T follicular helper cell (primary cell): ENCODE measurements around the gene PDE1A.
"Not testable (repeated sequence)": the region's sequence is repeated elsewhere in the genome, so short reads cannot be mapped to it uniquely, and the experiment has no call there.

Experiments used
- DNase-seq: peaks from one replicate; pipeline ENCODE4 v3.0.0-alpha.2; 2020; ENCODE audit warnings: low read depth

The PDE1A gene

GRCh38 chr2:182358601-182359000 lies 68.2 kb downstream of the PDE1A start:
- no peak for DNase-seq

GRCh38 chr2:182355815-182356214 lies 71.0 kb downstream of the PDE1A start:
- DNase-seq = no peak

- no peak for DNase-seq
Observed at GRCh38 chr2:182351427-182351826, 75.4 kb downstream of the PDE1A start.

- no peak for DNase-seq
Observed at GRCh38 chr2:182349268-182349667, 77.6 kb downstream of the PDE1A start.

- DNase-seq = no peak
Observed at GRCh38 chr2:182345384-182345783, 81.5 kb downstream of the PDE1A start.

GRCh38 chr2:182330451-182331305 lies 96.2 kb downstream of the PDE1A start:
- DNase-seq = no peak

- DNase-seq = no peak
Observed at GRCh38 chr2:182324665-182325064, 102.2 kb downstream of the PDE1A start.

- DNase-seq = no peak
Observed at GRCh38 chr2:182321096-182321495, 105.7 kb downstream of the PDE1A start.

GRCh38 chr2:182319556-182320505 lies 107.0 kb downstream of the PDE1A start:
- DNase-seq = no peak

- DNase-seq = no peak
Observed at GRCh38 chr2:182318466-182319220, 108.2 kb downstream of the PDE1A start.

- DNase-seq = no peak
Observed at GRCh38 chr2:182316950-182317349, 109.9 kb downstream of the PDE1A start.

GRCh38 chr2:182302972-182303371 lies 123.9 kb downstream of the PDE1A start:
- no peak for DNase-seq

GRCh38 chr2:182302174-182302573 lies 124.7 kb downstream of the PDE1A start:
- DNase-seq = no peak

- no peak for DNase-seq
Observed at GRCh38 chr2:182301093-182301492, 125.7 kb downstream of the PDE1A start.

- no peak for DNase-seq
Observed at GRCh38 chr2:182300608-182301007, 126.2 kb downstream of the PDE1A start.

- DNase-seq = no peak
Observed at GRCh38 chr2:182299632-182300031, 127.2 kb downstream of the PDE1A start.

GRCh38 chr2:182298456-182298855 lies 128.4 kb downstream of the PDE1A start:
- no peak for DNase-seq

- DNase-seq = no peak
Observed at GRCh38 chr2:182291296-182291695, 135.5 kb downstream of the PDE1A start.

- no peak for DNase-seq
Observed at GRCh38 chr2:182283512-182283911, 143.3 kb downstream of the PDE1A start.

- DNase-seq = no peak
Observed at GRCh38 chr2:182281276-182281675, 145.6 kb downstream of the PDE1A start.

- DNase-seq = no peak
Observed at GRCh38 chr2:182280118-182280517, 146.7 kb downstream of the PDE1A start.

- DNase-seq = not testable (repeated sequence)
Observed at GRCh38 chr2:182276662-182277061, 150.2 kb downstream of the PDE1A start.
